ENCODE data around the gene MAN1A1. TPM values are rescaled to one million over a fixed set of nuclear protein-coding genes. Genes with fewer than 3 reads are reported as not detected.

MAN1A1 gene
- total and polyA plus RNA-seq, 2 of the 8 experiments (the other 6 are each of a cell fraction or from before 2014, with no cell fraction given), result 1.8 to 5.4 TPM

DNA sequence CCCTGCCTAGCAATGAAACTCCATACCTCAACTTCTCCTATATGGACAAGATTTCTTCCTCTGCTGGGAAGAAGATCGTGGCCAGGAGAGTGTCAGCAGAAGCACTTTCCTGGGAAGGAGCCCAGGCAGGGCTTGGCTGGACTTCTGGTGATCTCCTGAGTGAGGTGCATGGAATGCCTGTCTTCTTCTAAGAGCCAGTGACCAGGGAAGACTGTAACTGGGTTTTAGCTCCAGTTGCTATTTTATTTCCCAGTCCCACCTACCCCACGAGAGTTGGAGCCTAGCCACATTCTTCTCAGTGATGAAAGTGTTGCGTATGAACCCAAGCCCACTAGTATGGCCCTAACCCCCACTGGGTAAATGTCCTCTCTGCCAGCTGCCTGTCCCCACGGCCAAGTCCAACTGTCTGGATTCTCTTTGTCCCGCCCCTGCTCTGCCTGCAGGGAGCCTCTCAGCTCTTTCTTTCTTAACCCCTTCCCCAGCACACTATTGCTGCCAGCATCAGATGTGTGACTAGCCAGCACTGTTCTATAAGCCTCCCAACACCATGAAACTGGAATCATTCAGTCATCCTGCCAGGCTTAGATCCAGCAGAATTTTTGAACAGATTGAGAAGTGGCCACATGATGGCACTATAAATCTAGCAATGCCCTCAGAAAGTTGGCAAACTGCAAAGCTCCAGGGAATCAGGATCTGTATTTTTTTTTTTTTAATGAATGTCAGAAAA, 201.3 kb downstream of the MAN1A1 start (continued):
- TF ChIP-seq USF2 (IDR thresholded peaks at IDR 0.05; ENCODE audit: low read length) (no peak), EGR1 (IDR thresholded peaks at IDR 0.05; ENCODE audit: borderline replicate concordance, low read depth, low read length) (no peak)
